ENCODE results near the gene ROBO2.

ROBO2 gene

GRCh38 chr3:77605865-77606264, 566.0 kb downstream of the ROBO2 start:
- TF ChIP-seq, protein P1, sequence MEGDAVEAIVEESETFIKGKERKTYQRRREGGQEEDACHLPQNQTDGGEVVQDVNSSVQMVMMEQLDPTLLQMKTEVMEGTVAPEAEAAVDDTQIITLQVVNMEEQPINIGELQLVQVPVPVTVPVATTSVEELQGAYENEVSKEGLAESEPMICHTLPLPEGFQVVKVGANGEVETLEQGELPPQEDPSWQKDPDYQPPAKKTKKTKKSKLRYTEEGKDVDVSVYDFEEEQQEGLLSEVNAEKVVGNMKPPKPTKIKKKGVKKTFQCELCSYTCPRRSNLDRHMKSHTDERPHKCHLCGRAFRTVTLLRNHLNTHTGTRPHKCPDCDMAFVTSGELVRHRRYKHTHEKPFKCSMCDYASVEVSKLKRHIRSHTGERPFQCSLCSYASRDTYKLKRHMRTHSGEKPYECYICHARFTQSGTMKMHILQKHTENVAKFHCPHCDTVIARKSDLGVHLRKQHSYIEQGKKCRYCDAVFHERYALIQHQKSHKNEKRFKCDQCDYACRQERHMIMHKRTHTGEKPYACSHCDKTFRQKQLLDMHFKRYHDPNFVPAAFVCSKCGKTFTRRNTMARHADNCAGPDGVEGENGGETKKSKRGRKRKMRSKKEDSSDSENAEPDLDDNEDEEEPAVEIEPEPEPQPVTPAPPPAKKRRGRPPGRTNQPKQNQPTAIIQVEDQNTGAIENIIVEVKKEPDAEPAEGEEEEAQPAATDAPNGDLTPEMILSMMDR (IDR thresholded peaks at IDR 0.05; ENCODE audit: insufficient read depth, low read depth, low read length, missing control alignments): no peak
- no peak for DNase-seq (ENCODE audit: low read depth)
- H3K4me3 ChIP-seq (ENCODE audit: low read depth, low read length): no peak overlapping the region

DNA sequence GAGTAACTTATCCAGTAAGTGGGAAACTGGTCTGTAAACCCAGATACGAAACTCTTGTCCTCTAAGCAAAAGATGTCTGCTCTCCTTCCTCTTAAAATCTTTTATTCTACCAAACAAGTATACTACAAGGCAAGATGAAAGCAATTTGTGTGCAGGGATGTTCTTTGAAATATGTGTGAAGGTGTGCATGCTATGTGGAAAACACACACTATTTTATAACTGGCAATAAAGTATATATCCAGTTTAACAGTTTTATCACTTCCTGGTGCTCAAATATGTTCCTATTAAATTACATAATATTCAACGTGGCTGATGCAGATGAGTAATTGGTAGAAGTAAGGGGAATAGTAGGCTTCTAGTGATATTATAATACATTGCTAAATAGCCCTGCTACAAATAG, 566.5 kb downstream of the ROBO2 start:
- no peak for DNase-seq (ENCODE audit: low read depth)
- TF ChIP-seq, protein P1 (IDR thresholded peaks at IDR 0.05; ENCODE audit: insufficient read depth, low read depth, low read length, missing control alignments): no peak
- H3K4me3 ChIP-seq (ENCODE audit: low read depth, low read length): no peak overlapping the region

DNA sequence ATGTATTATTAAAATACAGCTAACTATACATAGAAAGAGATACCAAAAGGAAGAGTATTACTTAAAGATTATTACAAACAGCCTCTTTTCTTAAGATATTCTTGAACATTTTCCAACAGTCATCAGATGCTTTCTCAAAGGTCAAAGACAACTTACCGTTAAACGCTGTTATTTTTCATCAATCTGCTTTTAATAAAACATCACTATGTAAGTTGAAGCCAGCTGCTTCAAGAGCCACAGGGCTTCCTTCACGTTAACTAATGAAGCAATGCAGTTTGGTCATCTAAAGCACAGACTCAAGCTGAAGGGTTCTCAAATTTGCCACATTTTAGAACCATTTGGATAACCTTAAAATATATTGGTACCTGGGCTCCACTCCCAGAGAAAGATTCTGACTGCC, 578.8 kb downstream of the ROBO2 start:
- TF ChIP-seq, protein P1 (IDR thresholded peaks at IDR 0.05; ENCODE audit: insufficient read depth, low read depth, low read length, missing control alignments): no peak
- no peak overlapping the region for H3K4me3 ChIP-seq (ENCODE audit: low read depth, low read length)
- DNase-seq (ENCODE audit: low read depth): no peak

DNA sequence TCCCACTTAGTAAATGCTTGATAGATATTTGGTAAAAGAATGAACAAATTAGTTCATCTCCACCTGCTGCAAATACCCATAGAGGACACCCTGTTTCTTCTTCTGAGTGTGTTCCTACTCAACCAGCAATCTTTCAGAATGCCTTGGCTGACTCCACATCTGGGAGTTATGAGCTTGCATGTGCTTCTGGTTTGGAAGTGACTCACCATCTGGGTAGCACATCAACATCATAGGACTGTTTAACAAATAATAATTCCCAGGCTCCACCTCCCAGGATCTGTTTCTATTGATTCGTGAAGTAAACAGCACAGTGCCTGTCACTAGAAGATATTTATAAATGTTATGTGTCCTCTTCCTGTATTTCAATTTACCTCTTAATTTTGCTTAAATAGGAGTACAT, 580.1 kb downstream of the ROBO2 start:
- TF ChIP-seq, protein P1 (IDR thresholded peaks at IDR 0.05; ENCODE audit: insufficient read depth, low read depth, low read length, missing control alignments): no peak
- DNase-seq (ENCODE audit: low read depth): no peak
- no peak overlapping the region for H3K4me3 ChIP-seq (ENCODE audit: low read depth, low read length)

GRCh38 chr3:77623500-77623899, 583.6 kb downstream of the ROBO2 start:
- TF ChIP-seq, protein P1 (IDR thresholded peaks at IDR 0.05; ENCODE audit: insufficient read depth, low read depth, low read length, missing control alignments): no peak
- H3K4me3 ChIP-seq (ENCODE audit: low read depth, low read length): no peak overlapping the region
- no peak for DNase-seq (ENCODE audit: low read depth)

GRCh38 chr3:77626157-77626556, 586.3 kb downstream of the ROBO2 start:
- no peak overlapping the region for H3K4me3 ChIP-seq (ENCODE audit: low read depth, low read length)
- TF ChIP-seq, protein P1 (IDR thresholded peaks at IDR 0.05; ENCODE audit: insufficient read depth, low read depth, low read length, missing control alignments): no peak
- DNase-seq (ENCODE audit: low read depth): no peak

GRCh38 chr3:77648214-77648613, 608.3 kb downstream of the ROBO2 start:
- no peak for DNase-seq (ENCODE audit: low read depth)
- H3K4me3 ChIP-seq (ENCODE audit: low read depth, low read length): no peak overlapping the region
- TF ChIP-seq, protein P1 (IDR thresholded peaks at IDR 0.05; ENCODE audit: insufficient read depth, low read depth, low read length, missing control alignments): no peak

All from GM12865 (cell line).